Measurements from ENCODE around the gene DZIP1.
A peak's percentile ranks its signal among the peaks of the same experiment; 100 is the strongest.

Gene DZIP1

GRCh38 chr13:95564091-95564490 is 80.4 kb downstream of the DZIP1 start:
- Histone ChIP-seq H3K36me3 (ENCODE audit: insufficient read depth, low read length) (no peaks in the 10 kb centered on the region), H3K9me3 (ENCODE audit: control insufficient read depth, insufficient read depth, low read length) (no peaks in the 10 kb centered on the region), H3K4me1 (ENCODE audit: insufficient read depth, low read length) (no peaks in the 10 kb centered on the region), H3K9ac (ENCODE audit: low read depth, low read length) (no peak overlapping the region)

- Histone ChIP-seq H3K36me3 (ENCODE audit: insufficient read depth, low read length) (no peaks in the 10 kb centered on the region), H3K9me3 (ENCODE audit: control insufficient read depth, insufficient read depth, low read length) (no peaks in the 10 kb centered on the region), H3K4me1 (ENCODE audit: insufficient read depth, low read length) (no peaks in the 10 kb centered on the region; the same call in 1 of the 2 replicates)
Observed at GRCh38 chr13:95560387-95560786, 84.1 kb downstream of the DZIP1 start.

GRCh38 chr13:95559100-95559499 is 85.4 kb downstream of the DZIP1 start:
- Histone ChIP-seq H3K4me1 (ENCODE audit: insufficient read depth, low read length) (peaks cover 3% of the 10 kb centered on the region; the same call in 1 of the 2 replicates), H3K9me3 (ENCODE audit: control insufficient read depth, insufficient read depth, low read length) (no peaks in the 10 kb centered on the region), H3K36me3 (ENCODE audit: insufficient read depth, low read length) (no peaks in the 10 kb centered on the region), H3K9ac (ENCODE audit: low read depth, low read length) (no peak overlapping the region)

More at GRCh38 chr13:95560387-95560786, 84.1 kb downstream of the DZIP1 start:
- H3K9ac ChIP-seq (ENCODE audit: low read depth, low read length) = no peak overlapping the region

GRCh38 chr13:95557013-95557412 is 87.5 kb downstream of the DZIP1 start:
- H3K36me3 ChIP-seq (ENCODE audit: insufficient read depth, low read length) = no peaks in the 10 kb centered on the region
- H3K9me3 ChIP-seq (ENCODE audit: control insufficient read depth, insufficient read depth, low read length) = no peaks in the 10 kb centered on the region
- peaks cover 9% of the 10 kb centered on the region; the same call in 1 of the 2 replicates for H3K4me1 ChIP-seq (ENCODE audit: insufficient read depth, low read length)
- no peak overlapping the region for H3K9ac ChIP-seq (ENCODE audit: low read depth, low read length)

GRCh38 chr13:95553581-95554385 is 90.7 kb downstream of the DZIP1 start:
- H3K9me3 ChIP-seq (ENCODE audit: control insufficient read depth, insufficient read depth, low read length) = no peaks in the 10 kb centered on the region
- peak overlapping the region; percentile 59; the same call in 1 of the 2 replicates for H3K9ac ChIP-seq (ENCODE audit: low read depth, low read length)
- peaks cover 12% of the 10 kb centered on the region; the same call in 1 of the 2 replicates for H3K4me1 ChIP-seq (ENCODE audit: insufficient read depth, low read length)
- no peaks in the 10 kb centered on the region for H3K36me3 ChIP-seq (ENCODE audit: insufficient read depth, low read length)

- no peaks in the 10 kb centered on the region for H3K36me3 ChIP-seq (ENCODE audit: insufficient read depth, low read length)
- H3K9me3 ChIP-seq (ENCODE audit: control insufficient read depth, insufficient read depth, low read length) = no peaks in the 10 kb centered on the region
- H3K9ac ChIP-seq (ENCODE audit: low read depth, low read length) = peak within 1 kb of the TSS; percentile 59; the same call in 1 of the 2 replicates
- peaks cover 15% of the 10 kb centered on the region for H3K4me1 ChIP-seq (ENCODE audit: insufficient read depth, low read length)
Observed at GRCh38 chr13:95552539-95553441, 91.7 kb downstream of the DZIP1 start, which contains the start of gene CLDN10. TSS of gene CLDN10 (plus strand) at chr13:95552720. CDS start at chr13:95552754, 34 bp downstream.

- H3K9ac ChIP-seq (ENCODE audit: low read depth, low read length) = no peak overlapping the region; the same call in 1 of the 2 replicates
- H3K36me3 ChIP-seq (ENCODE audit: insufficient read depth, low read length) = no peaks in the 10 kb centered on the region
- no peaks in the 10 kb centered on the region for H3K9me3 ChIP-seq (ENCODE audit: control insufficient read depth, insufficient read depth, low read length)
- H3K4me1 ChIP-seq (ENCODE audit: insufficient read depth, low read length) = peaks cover 22% of the 10 kb centered on the region
Observed at GRCh38 chr13:95552208-95552538, 92.3 kb downstream of the DZIP1 start.

GRCh38 chr13:95547531-95548167 is 96.9 kb downstream of the DZIP1 start:
- Histone ChIP-seq H3K9ac (ENCODE audit: low read depth, low read length) (no peak overlapping the region), H3K36me3 (ENCODE audit: insufficient read depth, low read length) (no peaks in the 10 kb centered on the region), H3K4me1 (ENCODE audit: insufficient read depth, low read length) (peaks cover 15% of the 10 kb centered on the region), H3K9me3 (ENCODE audit: control insufficient read depth, insufficient read depth, low read length) (no peaks in the 10 kb centered on the region)

- H3K9ac ChIP-seq (ENCODE audit: low read depth, low read length) = no peak overlapping the region
- H3K4me1 ChIP-seq (ENCODE audit: insufficient read depth, low read length) = peaks cover 13% of the 10 kb centered on the region
- H3K9me3 ChIP-seq (ENCODE audit: control insufficient read depth, insufficient read depth, low read length) = no peaks in the 10 kb centered on the region
- no peaks in the 10 kb centered on the region for H3K36me3 ChIP-seq (ENCODE audit: insufficient read depth, low read length)
Observed at GRCh38 chr13:95546919-95547318, 97.6 kb downstream of the DZIP1 start.

GRCh38 chr13:95544293-95544692 is 100.2 kb downstream of the DZIP1 start:
- Histone ChIP-seq H3K9ac (ENCODE audit: low read depth, low read length) (no peak overlapping the region), H3K36me3 (ENCODE audit: insufficient read depth, low read length) (no peaks in the 10 kb centered on the region), H3K9me3 (ENCODE audit: control insufficient read depth, insufficient read depth, low read length) (no peaks in the 10 kb centered on the region), H3K4me1 (ENCODE audit: insufficient read depth, low read length) (peaks cover 21% of the 10 kb centered on the region)

- Histone ChIP-seq H3K36me3 (ENCODE audit: insufficient read depth, low read length) (no peaks in the 10 kb centered on the region), H3K9ac (ENCODE audit: low read depth, low read length) (no peak overlapping the region), H3K4me1 (ENCODE audit: insufficient read depth, low read length) (peaks cover 11% of the 10 kb centered on the region), H3K9me3 (ENCODE audit: control insufficient read depth, insufficient read depth, low read length) (no peaks in the 10 kb centered on the region)
Observed at GRCh38 chr13:95541911-95542474, 102.5 kb downstream of the DZIP1 start.

GRCh38 chr13:95541308-95541707 is 103.2 kb downstream of the DZIP1 start:
- no peaks in the 10 kb centered on the region for H3K36me3 ChIP-seq (ENCODE audit: insufficient read depth, low read length)
- H3K9ac ChIP-seq (ENCODE audit: low read depth, low read length) = no peak overlapping the region
- peaks cover 11% of the 10 kb centered on the region for H3K4me1 ChIP-seq (ENCODE audit: insufficient read depth, low read length)
- no peaks in the 10 kb centered on the region for H3K9me3 ChIP-seq (ENCODE audit: control insufficient read depth, insufficient read depth, low read length)

- no peaks in the 10 kb centered on the region for H3K9me3 ChIP-seq (ENCODE audit: control insufficient read depth, insufficient read depth, low read length)
- no peaks in the 10 kb centered on the region for H3K36me3 ChIP-seq (ENCODE audit: insufficient read depth, low read length)
- no peak overlapping the region for H3K9ac ChIP-seq (ENCODE audit: low read depth, low read length)
- H3K4me1 ChIP-seq (ENCODE audit: insufficient read depth, low read length) = peaks cover 11% of the 10 kb centered on the region
Observed at GRCh38 chr13:95540888-95541287, 103.6 kb downstream of the DZIP1 start.

Measured in ES-I3 (cell line).